Duodenal mucosa (tissue), 2 donors: ENCODE results near the gene C5.
"Not testable (repeated sequence)": the region's sequence is repeated elsewhere in the genome, so short reads cannot be mapped to it uniquely, and the experiment has no call there.

Experiments used
- H3K27ac ChIP-seq: one replicate; pipeline ENCODE4 v1.7.0; 2013; ENCODE audit warnings: low read depth, low read length
- H3K27me3 ChIP-seq, 2 donors: one replicate each; pipeline ENCODE4 v1.7.0; 2013; ENCODE audit warnings: low read length in 2 of 2, control low read depth in 1 of 2; ENCODE audit not compliant: insufficient read depth in 2 of 2, control insufficient read depth in 1 of 2
- H3K36me3 ChIP-seq, 2 donors: one replicate each; pipeline ENCODE4 v1.7.0; 2013; ENCODE audit warnings: low read length in 2 of 2, control low read depth in 1 of 2; ENCODE audit not compliant: insufficient read depth in 2 of 2, control insufficient read depth in 1 of 2
- H3K4me1 ChIP-seq, 2 donors: one replicate each; pipeline ENCODE4 v1.7.0; 2013; ENCODE audit warnings: low read length in 2 of 2, control low read depth in 1 of 2; ENCODE audit not compliant: insufficient read depth in 2 of 2, control insufficient read depth in 1 of 2
- H3K4me3 ChIP-seq, 2 donors: one replicate each; pipeline ENCODE4 v1.7.0; 2013; ENCODE audit warnings: low read length in 2 of 2, low read depth in 1 of 2
- H3K9ac ChIP-seq, 2 donors: one replicate each; pipeline ENCODE4 v1.7.0; 2013; ENCODE audit warnings: low read length in 2 of 2, low read depth in 1 of 2
- H3K9me3 ChIP-seq, 2 donors: one replicate each; pipeline ENCODE4 v1.7.0; 2013; ENCODE audit warnings: low read length in 2 of 2, control low read depth in 1 of 2; ENCODE audit not compliant: control insufficient read depth in 1 of 2

The C5 gene

GRCh38 chr9:120985819-120986222, 64.3 kb downstream of the C5 start:
- Histone ChIP-seq H3K4me1 (no peaks in the 10 kb centered on the region), H3K9ac (no peak overlapping the region), H3K36me3 (peaks cover 0 to 3% of the 10 kb centered on the region in 2 donors), H3K27ac (no peak overlapping the region), H3K9me3 (no peaks in the 10 kb centered on the region), H3K27me3 (no peaks in the 10 kb centered on the region), H3K4me3 (no peak overlapping the region)

DNA sequence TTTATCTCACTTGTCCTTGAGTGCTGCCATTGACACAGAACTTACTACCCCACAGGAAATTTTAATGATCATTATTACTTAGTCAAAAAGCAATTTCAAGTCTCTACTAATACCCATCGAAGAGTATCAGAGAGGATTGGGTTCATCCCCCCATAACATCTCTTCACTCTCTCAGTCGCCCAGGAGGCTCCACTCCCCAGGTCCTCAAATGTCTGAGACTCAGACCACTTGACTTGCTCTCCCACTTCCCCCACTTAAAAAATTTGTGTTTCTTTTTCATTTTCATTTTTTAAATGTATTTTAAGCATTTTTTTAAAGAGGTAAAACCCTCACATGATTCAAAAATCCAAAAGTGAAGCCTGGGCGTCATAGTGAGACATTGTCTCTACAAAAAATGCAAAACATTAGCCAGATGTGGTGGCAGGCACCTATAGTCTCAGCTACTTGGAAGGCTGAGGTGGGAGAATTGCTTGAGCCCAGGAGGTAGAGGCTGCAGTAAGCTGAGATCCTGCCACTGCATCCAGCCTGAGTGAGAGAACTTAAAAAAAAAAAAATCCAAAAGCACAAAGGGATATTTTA, 66.7 kb downstream of the C5 start:
- Histone ChIP-seq H3K36me3 (peaks cover 0 to 3% of the 10 kb centered on the region in 2 donors), H3K27ac (no peak overlapping the region), H3K4me3 (no peak overlapping the region), H3K4me1 (no peaks in the 10 kb centered on the region), H3K27me3 (no peaks in the 10 kb centered on the region), H3K9me3 (no peaks in the 10 kb centered on the region), H3K9ac (no peak overlapping the region)

DNA sequence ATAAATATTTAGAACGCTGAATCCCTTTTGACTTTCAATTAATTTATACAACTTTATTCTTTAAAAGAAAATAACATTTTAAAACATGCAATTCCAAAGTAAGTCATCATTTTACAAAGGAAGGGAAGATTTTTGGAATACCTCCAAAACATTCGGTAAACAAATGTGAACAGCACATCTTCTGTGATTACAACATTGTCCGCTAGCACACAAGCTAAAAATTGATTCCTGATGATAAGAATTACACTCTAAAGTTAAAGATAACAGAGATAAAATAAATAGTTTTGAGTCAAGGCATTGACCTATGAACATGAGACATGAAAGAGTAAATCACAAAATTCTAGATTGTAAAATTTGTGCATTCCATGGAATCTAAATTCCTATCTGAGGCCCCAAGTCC, 67.2 kb downstream of the C5 start:
- Histone ChIP-seq H3K36me3 (no peaks in the 10 kb centered on the region), H3K27me3 (no peaks in the 10 kb centered on the region), H3K9ac (no peak overlapping the region), H3K4me1 (no peaks in the 10 kb centered on the region), H3K9me3 (no peaks in the 10 kb centered on the region), H3K27ac (no peak overlapping the region), H3K4me3 (no peak overlapping the region)

DNA sequence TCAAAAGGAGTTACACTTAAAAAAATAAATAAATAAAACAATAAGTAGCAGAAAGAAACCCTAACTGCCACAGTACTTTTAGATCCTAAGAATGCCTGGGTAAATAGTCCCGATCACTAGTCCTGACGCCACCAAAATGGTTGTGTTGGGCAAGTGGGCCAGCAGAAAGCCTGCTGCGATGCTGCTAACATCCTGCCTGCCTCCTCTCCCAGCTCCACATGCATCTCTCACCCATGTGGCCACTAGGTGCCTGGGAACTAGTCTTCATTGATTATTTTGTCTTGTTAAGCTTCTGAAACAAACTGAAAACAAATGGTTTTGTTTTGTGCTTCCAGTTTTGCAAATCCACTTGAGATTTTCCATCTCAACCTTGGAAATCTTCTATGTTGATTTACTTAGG, 69.1 kb downstream of the C5 start:
- H3K36me3 ChIP-seq, result no peaks in the 10 kb centered on the region

DNA sequence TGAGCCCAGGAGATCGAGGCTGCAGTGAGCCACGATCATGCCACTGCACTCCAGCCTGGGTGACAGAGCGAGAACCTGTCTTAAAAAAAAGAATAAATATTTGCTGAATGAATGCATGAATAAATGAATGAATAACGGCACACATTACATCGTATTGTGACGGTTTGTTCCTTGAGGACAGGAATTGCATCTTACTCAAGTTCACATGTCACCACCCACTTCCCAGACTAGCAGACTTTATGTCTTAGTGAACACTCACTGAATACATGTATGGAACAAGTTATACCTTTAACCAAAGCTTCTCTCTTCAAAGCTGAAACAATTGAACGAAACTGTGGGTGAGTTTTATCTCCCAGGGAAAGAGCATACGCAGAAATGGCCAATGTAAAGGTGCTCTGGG, 70.3 kb downstream of the C5 start:
- no peaks in the 10 kb centered on the region for H3K4me1 ChIP-seq
- no peaks in the 10 kb centered on the region for H3K36me3 ChIP-seq
- no peaks in the 10 kb centered on the region for H3K9me3 ChIP-seq
- H3K27ac ChIP-seq, result no peak overlapping the region
- H3K27me3 ChIP-seq, result no peaks in the 10 kb centered on the region
- H3K4me3 ChIP-seq, result no peak overlapping the region
- H3K9ac ChIP-seq, result no peak overlapping the region

More for the DNA sequence above, 69.1 kb downstream of the C5 start:
- Histone ChIP-seq H3K27ac (no peak overlapping the region), H3K9me3 (no peaks in the 10 kb centered on the region), H3K9ac (no peak overlapping the region), H3K27me3 (no peaks in the 10 kb centered on the region), H3K4me1 (no peaks in the 10 kb centered on the region), H3K4me3 (no peak overlapping the region)

GRCh38 chr9:120978987-120979386, 71.1 kb downstream of the C5 start:
- Histone ChIP-seq H3K9me3 (no peaks in the 10 kb centered on the region), H3K27me3 (no peaks in the 10 kb centered on the region), H3K9ac (no peak overlapping the region), H3K4me1 (no peaks in the 10 kb centered on the region), H3K36me3 (no peaks in the 10 kb centered on the region), H3K4me3 (no peak overlapping the region), H3K27ac (no peak overlapping the region)

DNA sequence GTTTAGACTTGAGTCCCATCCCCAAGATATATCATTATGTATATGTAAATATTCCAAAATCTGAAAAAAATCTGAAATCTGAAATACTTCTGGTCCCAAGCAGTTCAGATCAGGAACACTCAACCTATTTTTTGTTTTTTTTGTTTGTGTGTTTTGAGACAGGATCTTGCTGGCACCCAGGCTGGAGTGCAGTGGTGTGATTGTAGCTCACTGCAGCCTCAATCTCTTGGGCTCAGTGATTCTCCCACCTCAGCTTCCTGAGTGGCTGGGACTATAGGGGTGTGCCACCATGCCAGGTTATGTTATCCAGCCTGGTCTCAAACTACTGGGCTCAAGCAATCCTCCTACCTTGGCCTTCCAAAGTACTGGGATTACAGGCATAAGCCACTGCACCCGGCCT, 72.8 kb downstream of the C5 start:
- Histone ChIP-seq H3K27ac (no peak overlapping the region), H3K36me3 (no peaks in the 10 kb centered on the region), H3K9ac (no peak overlapping the region), H3K4me3 (no peak overlapping the region), H3K9me3 (no peaks in the 10 kb centered on the region), H3K27me3 (no peaks in the 10 kb centered on the region), H3K4me1 (no peaks in the 10 kb centered on the region)

- Histone ChIP-seq H3K9me3 (no peaks in the 10 kb centered on the region), H3K4me3 (no peak overlapping the region), H3K9ac (no peak overlapping the region), H3K27me3 (no peaks in the 10 kb centered on the region), H3K36me3 (no peaks in the 10 kb centered on the region), H3K27ac (no peak overlapping the region), H3K4me1 (no peaks in the 10 kb centered on the region)
These were observed 75.2 kb downstream of the C5 start for GRCh38 chr9:120974921-120975320.

DNA sequence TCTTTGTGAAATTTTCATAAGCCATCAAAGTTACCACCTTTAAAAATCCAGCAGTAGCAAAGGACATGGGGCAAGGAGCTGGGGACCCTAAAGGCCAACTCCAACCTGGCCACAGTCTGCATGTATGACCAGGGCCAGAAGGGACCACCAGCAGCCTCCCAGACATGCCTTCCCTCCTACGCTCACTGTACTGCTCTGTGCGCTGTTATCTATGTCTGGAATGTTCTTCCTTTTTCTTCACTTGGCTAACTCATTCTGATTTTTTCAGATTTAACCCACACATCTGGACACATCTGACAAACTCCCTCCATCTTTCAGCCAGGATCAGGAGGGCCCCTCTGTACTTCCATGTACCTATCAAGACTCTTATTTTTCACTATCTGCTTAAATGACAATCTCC, 75.9 kb downstream of the C5 start:
- H3K4me1 ChIP-seq, result no peaks in the 10 kb centered on the region
- no peaks in the 10 kb centered on the region for H3K36me3 ChIP-seq
- no peak overlapping the region for H3K9ac ChIP-seq
- H3K9me3 ChIP-seq, result no peaks in the 10 kb centered on the region
- no peak overlapping the region for H3K4me3 ChIP-seq
- no peaks in the 10 kb centered on the region for H3K27me3 ChIP-seq
- no peak overlapping the region for H3K27ac ChIP-seq

- Histone ChIP-seq H3K9ac (no peak overlapping the region), H3K4me3 (no peak overlapping the region), H3K4me1 (no peaks in the 10 kb centered on the region), H3K27me3 (no peaks in the 10 kb centered on the region), H3K9me3 (no peaks in the 10 kb centered on the region), H3K27ac (no peak overlapping the region), H3K36me3 (no peaks in the 10 kb centered on the region)
These were observed 78.1 kb downstream of the C5 start for GRCh38 chr9:120971938-120972337.

GRCh38 chr9:120971471-120971870, 78.6 kb downstream of the C5 start:
- not testable (repeated sequence) for H3K9me3 ChIP-seq, H3K9ac ChIP-seq, H3K27ac ChIP-seq, H3K4me3 ChIP-seq, H3K4me1 ChIP-seq, H3K36me3 ChIP-seq, H3K27me3 ChIP-seq
